Neural progenitor cell (in vitro differentiated cells): ENCODE data around the gene SFSWAP. TPM values are rescaled to one million over a fixed set of nuclear protein-coding genes. Genes with fewer than 3 reads are reported as not detected.
A peak's percentile ranks its signal among the peaks of the same experiment; 100 is the strongest.
"Not testable (repeated sequence)": the region's sequence is repeated elsewhere in the genome, so short reads cannot be mapped to it uniquely, and the experiment has no call there.

Experiments
- DNase-seq: peaks from one replicate; pipeline ENCODE4 v3.0.0-alpha.2; 2016; ENCODE audit warnings: low spot score
- H2AFZ ChIP-seq: fragments of 200-600 bp; sonication (generic); replicated peaks from 2 replicates; pipeline ENCODE4 v1.6.1; 2016; ENCODE audit warnings: antibody characterized with exemption
- H3F3A ChIP-seq: fragments of 200-600 bp; sonication (generic); 2 replicates; pipeline ENCODE4 v1.6.1; 2016; ENCODE audit warnings: antibody characterized with exemption, low read depth
- H3K27ac ChIP-seq: fragments of 200-600 bp; sonication (generic); 2 replicates; pipeline ENCODE4 v1.5.1; 2016; ENCODE audit warnings: mild to moderate bottlenecking
- H3K27me3 ChIP-seq: fragments of 200-600 bp; sonication (generic); 2 replicates; pipeline ENCODE4 v1.6.1; 2016; ENCODE audit warnings: mild to moderate bottlenecking, moderate library complexity
- H3K36me3 ChIP-seq: fragments of 200-600 bp; sonication (generic); 2 replicates; pipeline ENCODE4 v1.5.1; 2016
- H3K4me1 ChIP-seq: fragments of 200-600 bp; sonication (generic); 2 replicates; pipeline ENCODE4 v1.6.1; 2016; ENCODE audit warnings: mixed run types
- H3K4me2 ChIP-seq: fragments of 200-600 bp; sonication (generic); 2 replicates; pipeline ENCODE4 v1.6.1; 2016
- H3K4me3 ChIP-seq: fragments of 200-600 bp; sonication (generic); 2 replicates; pipeline ENCODE4 v1.5.1; 2016
- H3K79me2 ChIP-seq: fragments of 200-600 bp; sonication (generic); 2 replicates; pipeline ENCODE4 v1.6.1; 2016; ENCODE audit warnings: low read depth
- H3K9ac ChIP-seq: fragments of 200-600 bp; sonication (generic); 2 replicates; pipeline ENCODE4 v1.6.1; 2016
- H3K9me3 ChIP-seq: fragments of 200-600 bp; sonication (generic); 2 replicates; pipeline ENCODE4 v1.5.1; 2016; ENCODE audit warnings: low read depth
- H4K20me1 ChIP-seq: fragments of 200-600 bp; sonication (generic); 2 replicates; pipeline ENCODE4 v1.6.1; 2016; ENCODE audit warnings: low read depth
- H3K27ac Mint-ChIP-seq: 3 replicates; pipeline ENCODE4 v1.8.0; 2021; ENCODE audit warnings: mixed read lengths
- H3K27me3 Mint-ChIP-seq: 2 replicates; pipeline ENCODE4 v1.8.0; 2022; ENCODE audit warnings: low read depth, mild to moderate bottlenecking, inconsistent platforms, moderate library complexity, mixed read lengths; ENCODE audit not compliant: insufficient read depth
- H3K36me3 Mint-ChIP-seq: 3 replicates; pipeline ENCODE4 v1.8.0; 2021; ENCODE audit warnings: mixed read lengths
- H3K4me1 Mint-ChIP-seq: 3 replicates; pipeline ENCODE4 v1.8.0; 2021; ENCODE audit warnings: mixed read lengths
- H3K4me3 Mint-ChIP-seq: 3 replicates; pipeline ENCODE4 v1.8.0; 2021; ENCODE audit warnings: mild to moderate bottlenecking, moderate library complexity, mixed read lengths
- H3K9me3 Mint-ChIP-seq: 3 replicates; pipeline ENCODE4 v1.8.0; 2020; ENCODE audit warnings: mixed read lengths
- EZH2 ChIP-seq: fragments of 200-600 bp; sonication (generic); IDR thresholded peaks from 2 replicates; pipeline ENCODE4 v1.6.1; 2017; ENCODE audit warnings: antibody characterized with exemption, mild to moderate bottlenecking, moderate library complexity
- EZH2phosphoT487 ChIP-seq: fragments of 200-600 bp; sonication (generic); IDR thresholded peaks from 2 replicates; pipeline ENCODE4 v1.6.1; 2017; ENCODE audit warnings: antibody characterized with exemption
- total RNA-seq: library from RNA; depleted of rRNA; stranded (reverse); fragments of >200 nt; gene quantifications from 2 replicates; pipeline ENCODE4 v1.2.3, GENCODE V29; 2015; ENCODE audit warnings: low replicate concordance
- TF ChIP-seq, protein P1 (sequence below): fragments of 200-600 bp; sonication (generic); IDR thresholded peaks from 2 replicates; pipeline ENCODE4 v1.5.1; 2017; ENCODE audit warnings: antibody characterized with exemption, mild to moderate bottlenecking

Gene SFSWAP
- 37.0 and 42.3 TPM in 2 replicates for total RNA-seq

DNA sequence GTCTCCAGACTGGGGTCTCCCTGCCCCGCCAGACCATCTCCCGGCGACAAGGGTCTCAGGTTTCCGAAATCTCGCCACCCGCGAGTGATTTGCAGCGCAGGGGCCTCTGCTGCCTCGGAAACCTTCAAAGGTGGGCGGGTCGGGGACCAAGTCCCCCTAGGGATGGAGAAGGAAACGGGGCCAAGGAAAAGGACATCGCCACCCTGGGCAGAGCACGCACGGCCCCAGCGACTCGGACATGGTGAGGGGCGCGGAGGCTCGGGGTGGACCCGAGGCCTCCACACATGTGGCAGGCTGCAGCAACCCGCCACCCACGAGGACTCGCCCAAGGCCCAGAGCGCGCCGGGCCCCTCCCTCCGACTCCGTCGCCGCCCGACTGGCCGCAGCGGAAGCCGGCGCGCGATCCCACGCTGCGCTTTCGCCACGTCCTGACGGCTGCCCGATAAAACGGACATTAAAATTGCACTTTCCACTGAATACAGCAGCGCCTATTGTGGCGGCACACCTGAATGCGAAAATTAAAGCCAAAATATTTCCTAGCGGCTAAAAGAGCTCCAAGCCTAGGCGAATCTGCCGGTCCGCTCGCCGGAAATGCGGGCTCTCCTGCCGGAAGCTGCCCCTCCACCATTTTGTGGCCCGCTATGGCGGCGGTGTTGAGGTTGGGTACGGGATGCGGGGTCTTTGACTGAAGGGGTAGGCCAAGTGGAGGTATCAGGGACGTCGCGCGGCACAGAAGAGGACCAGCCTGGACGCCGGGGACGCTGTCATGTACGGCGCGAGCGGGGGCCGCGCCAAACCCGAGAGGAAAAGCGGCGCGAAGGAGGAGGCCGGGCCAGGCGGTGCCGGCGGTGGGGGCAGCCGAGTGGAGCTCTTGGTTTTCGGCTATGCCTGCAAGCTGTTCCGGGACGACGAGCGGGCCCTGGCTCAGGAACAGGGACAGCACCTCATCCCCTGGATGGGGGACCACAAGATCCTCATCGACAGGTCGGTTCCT lies at the start of gene SFSWAP:
Gene SFSWAP, plus strand, starts transcription at position 627 of the 994 bp plus-strand sequence. Its CDS starts 140 bp downstream, at position 767.
- peaks cover 15% of the 10 kb centered on the region for H4K20me1 ChIP-seq
- H3K9me3 ChIP-seq: no peaks in the 10 kb centered on the region
- peak within 1 kb of the TSS; percentile 98 for H3K9ac ChIP-seq
- peak within 1 kb of the TSS; percentile 88 for H3K4me3 ChIP-seq
- peak within 1 kb of the TSS; percentile 99 for H2AFZ ChIP-seq
- Mint-ChIP-seq H3K27ac (peak within 1 kb of the TSS; percentile 99), H3K4me1 (peaks cover 18% of the 10 kb centered on the region), H3K9me3 (peaks cover 3% of the 10 kb centered on the region), H3K27me3 (peaks cover 2% of the 10 kb centered on the region), H3K36me3 (peaks cover 8% of the 10 kb centered on the region), H3K4me3 (peak within 1 kb of the TSS; percentile 99)
- peaks cover 15% of the 10 kb centered on the region for H3K4me1 ChIP-seq
- H3K4me2 ChIP-seq: peak within 1 kb of the TSS; percentile 91
- peak; percentile 87 for DNase-seq
- H3K36me3 ChIP-seq: peaks cover 9% of the 10 kb centered on the region
- H3K27ac ChIP-seq: peak within 1 kb of the TSS; percentile 97
- H3K79me2 ChIP-seq: peaks cover 31% of the 10 kb centered on the region
- TF ChIP-seq EZH2 (peak; percentile 76), EZH2phosphoT487 (peak; percentile 44)
- TF ChIP-seq, protein P1, sequence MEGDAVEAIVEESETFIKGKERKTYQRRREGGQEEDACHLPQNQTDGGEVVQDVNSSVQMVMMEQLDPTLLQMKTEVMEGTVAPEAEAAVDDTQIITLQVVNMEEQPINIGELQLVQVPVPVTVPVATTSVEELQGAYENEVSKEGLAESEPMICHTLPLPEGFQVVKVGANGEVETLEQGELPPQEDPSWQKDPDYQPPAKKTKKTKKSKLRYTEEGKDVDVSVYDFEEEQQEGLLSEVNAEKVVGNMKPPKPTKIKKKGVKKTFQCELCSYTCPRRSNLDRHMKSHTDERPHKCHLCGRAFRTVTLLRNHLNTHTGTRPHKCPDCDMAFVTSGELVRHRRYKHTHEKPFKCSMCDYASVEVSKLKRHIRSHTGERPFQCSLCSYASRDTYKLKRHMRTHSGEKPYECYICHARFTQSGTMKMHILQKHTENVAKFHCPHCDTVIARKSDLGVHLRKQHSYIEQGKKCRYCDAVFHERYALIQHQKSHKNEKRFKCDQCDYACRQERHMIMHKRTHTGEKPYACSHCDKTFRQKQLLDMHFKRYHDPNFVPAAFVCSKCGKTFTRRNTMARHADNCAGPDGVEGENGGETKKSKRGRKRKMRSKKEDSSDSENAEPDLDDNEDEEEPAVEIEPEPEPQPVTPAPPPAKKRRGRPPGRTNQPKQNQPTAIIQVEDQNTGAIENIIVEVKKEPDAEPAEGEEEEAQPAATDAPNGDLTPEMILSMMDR: no peak
- H3F3A ChIP-seq: peaks cover 4% of the 10 kb centered on the region
- H3K27me3 ChIP-seq: no peaks in the 10 kb centered on the region

DNA sequence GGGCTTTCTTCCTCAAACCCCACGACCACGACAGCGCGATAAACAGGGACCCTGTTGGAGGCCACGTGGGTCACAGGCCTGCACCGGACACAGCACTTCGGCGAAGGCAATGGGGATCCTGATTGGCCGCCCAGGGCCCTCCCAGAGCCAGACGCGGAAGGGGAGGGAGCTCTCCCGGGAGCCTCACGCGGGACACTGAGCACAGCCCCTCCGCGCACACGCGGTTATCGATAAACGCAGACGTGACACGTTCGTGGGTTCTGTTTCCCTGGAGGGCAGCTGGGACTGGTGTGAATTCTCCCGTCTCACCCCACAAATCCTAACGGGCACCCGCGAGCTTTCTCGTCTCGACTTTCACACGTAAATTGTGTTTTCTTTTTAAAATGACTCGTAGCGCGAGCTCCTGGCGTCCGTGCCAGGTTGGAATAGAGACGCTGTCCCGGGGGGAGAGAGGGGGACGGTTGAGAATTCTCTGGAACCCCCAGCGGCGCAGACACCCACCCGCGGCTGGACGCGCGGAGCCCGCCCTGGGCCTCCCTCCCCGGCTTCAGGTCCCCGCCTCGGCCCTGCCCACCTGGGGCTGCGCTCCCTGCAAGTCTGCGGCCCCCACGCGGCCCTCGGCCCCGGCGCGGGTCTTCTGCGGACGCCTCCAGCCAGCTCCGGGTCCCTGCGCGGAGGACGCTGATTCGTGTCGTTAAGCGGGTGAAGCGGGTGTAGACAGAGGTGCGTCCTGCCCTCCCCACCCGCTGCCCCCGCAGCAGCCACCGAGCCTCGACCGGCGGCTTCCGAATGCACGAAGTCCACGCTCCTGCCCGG lies 49.5 kb upstream of the SFSWAP start:
- H3K4me2 ChIP-seq, H3K4me1 ChIP-seq, DNase-seq, H3F3A ChIP-seq, H3K79me2 ChIP-seq, H2AFZ ChIP-seq, H3K4me1 Mint-ChIP-seq, H3K27ac ChIP-seq, H3K36me3 ChIP-seq, H3K4me3 ChIP-seq, H3K9me3 Mint-ChIP-seq, H4K20me1 ChIP-seq, H3K36me3 Mint-ChIP-seq, H3K27ac Mint-ChIP-seq, H3K4me3 Mint-ChIP-seq, H3K9me3 ChIP-seq, H3K9ac ChIP-seq: not testable (repeated sequence)
- H3K27me3 Mint-ChIP-seq: peaks cover 11% of the 10 kb centered on the region
- peaks cover 14% of the 10 kb centered on the region for H3K27me3 ChIP-seq

DNA sequence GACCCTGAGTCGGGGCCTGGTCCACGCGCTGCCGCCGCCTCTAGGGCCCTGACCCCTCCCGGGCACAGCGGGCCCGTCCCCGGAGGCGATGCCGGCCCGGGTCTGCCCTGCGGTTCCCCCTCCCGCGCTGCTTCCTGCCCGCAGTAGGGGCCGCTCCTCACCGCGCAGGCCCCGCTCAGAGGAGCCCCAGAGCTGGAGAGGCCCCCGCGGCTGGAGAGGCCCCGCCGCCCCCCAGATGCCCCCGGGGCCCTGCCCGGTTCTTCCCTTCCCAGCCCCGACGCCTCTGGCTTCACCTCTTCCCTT lies 49.0 kb upstream of the SFSWAP start:
- not testable (repeated sequence) for H4K20me1 ChIP-seq, H3K4me3 Mint-ChIP-seq, H3K9me3 ChIP-seq, H3K27ac ChIP-seq, H2AFZ ChIP-seq, H3K9ac ChIP-seq, H3K4me2 ChIP-seq, H3K79me2 ChIP-seq, H3F3A ChIP-seq, H3K36me3 Mint-ChIP-seq, H3K4me1 ChIP-seq, DNase-seq, H3K4me3 ChIP-seq, H3K36me3 ChIP-seq, H3K4me1 Mint-ChIP-seq, H3K27me3 Mint-ChIP-seq, H3K9me3 Mint-ChIP-seq, H3K27ac Mint-ChIP-seq
- peaks cover 14% of the 10 kb centered on the region for H3K27me3 ChIP-seq

DNA sequence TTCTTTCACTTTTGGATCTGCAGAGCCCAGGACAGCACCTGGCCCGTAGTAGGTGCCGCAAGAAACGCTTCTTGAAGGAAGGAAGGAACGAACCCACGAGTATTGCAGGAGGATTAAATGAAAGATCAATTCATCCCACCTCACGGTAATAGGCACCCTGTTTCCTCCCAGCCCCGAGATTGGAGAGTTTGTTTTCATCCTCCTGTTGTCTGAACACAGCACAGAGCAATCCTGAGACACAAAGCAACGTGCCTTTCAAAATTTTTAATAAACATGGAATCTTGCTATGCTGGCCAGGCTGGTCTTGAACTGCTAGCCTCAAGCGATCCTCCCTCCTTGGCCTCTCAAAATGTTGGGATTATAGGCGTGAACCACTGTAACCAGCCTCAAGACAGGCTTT lies 48.5 kb upstream of the SFSWAP start:
- not testable (repeated sequence) for H3K4me3 ChIP-seq, H3K4me2 ChIP-seq, H3K9me3 ChIP-seq, H3K9ac ChIP-seq, H2AFZ ChIP-seq, H3K79me2 ChIP-seq, H3K27ac ChIP-seq, H3K27ac Mint-ChIP-seq, H3K4me1 ChIP-seq, H3K4me3 Mint-ChIP-seq, DNase-seq, H3K36me3 Mint-ChIP-seq, H3K9me3 Mint-ChIP-seq, H3K4me1 Mint-ChIP-seq, H3K36me3 ChIP-seq, H4K20me1 ChIP-seq, H3K27me3 Mint-ChIP-seq, H3F3A ChIP-seq
- H3K27me3 ChIP-seq: peaks cover 14% of the 10 kb centered on the region

DNA sequence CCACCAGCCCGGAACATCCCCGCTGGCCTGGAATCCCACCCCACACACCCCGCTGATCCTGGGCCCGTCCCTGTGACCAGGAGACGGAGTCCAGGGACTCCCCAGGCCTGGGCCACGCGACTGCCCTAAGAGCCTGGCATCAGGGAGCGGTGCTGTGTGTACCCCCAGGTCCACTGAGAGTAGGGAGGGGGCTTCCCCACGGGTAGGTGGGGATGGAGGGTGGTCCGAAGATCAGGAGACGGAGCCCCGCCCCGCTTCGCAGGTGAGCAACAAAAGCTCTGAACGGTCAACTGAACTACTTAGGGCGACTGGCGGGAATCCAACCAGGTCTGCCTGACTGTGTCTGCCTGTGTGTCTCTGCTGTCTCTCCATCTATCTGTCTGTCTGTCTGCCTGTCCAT lies 45.2 kb upstream of the SFSWAP start:
- DNase-seq, H4K20me1 ChIP-seq, H3K27ac ChIP-seq, H3K9ac ChIP-seq, H3K9me3 Mint-ChIP-seq, H3K79me2 ChIP-seq, H3K36me3 Mint-ChIP-seq, H3K9me3 ChIP-seq, H3K27ac Mint-ChIP-seq, H3K4me1 Mint-ChIP-seq, H3K4me3 ChIP-seq, H3K4me2 ChIP-seq, H3K36me3 ChIP-seq, H2AFZ ChIP-seq, H3K4me1 ChIP-seq, H3K27me3 ChIP-seq, H3F3A ChIP-seq, H3K4me3 Mint-ChIP-seq, H3K27me3 Mint-ChIP-seq: not testable (repeated sequence)

DNA sequence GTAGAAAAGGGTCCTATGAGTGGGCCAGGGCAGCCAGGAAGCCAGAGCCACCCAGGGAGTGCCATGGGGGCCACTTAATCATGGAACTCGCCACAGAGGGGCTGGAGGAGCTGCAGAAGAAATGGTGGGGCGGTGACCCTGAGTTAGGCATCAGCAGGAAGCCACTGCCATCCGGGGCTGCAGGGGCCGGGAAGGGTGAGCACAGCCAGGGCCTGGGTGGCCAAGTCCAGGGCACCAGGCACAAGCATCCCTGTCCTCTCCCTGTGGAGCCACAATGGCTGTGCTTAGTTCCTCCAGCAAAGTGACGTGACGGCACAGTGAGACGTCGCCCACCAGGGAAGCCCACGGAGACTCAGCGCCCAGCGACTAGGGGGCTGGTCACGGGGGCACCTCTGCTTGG lies 44.4 kb upstream of the SFSWAP start:
- H3K27me3 ChIP-seq, DNase-seq, H3K9me3 Mint-ChIP-seq, H3K4me3 Mint-ChIP-seq, H3K36me3 ChIP-seq, H2AFZ ChIP-seq, H3K4me1 ChIP-seq, H3K27ac Mint-ChIP-seq, H3K27ac ChIP-seq, H3K4me3 ChIP-seq, H3K79me2 ChIP-seq, H3K36me3 Mint-ChIP-seq, H4K20me1 ChIP-seq, H3K4me2 ChIP-seq, H3K27me3 Mint-ChIP-seq, H3K9me3 ChIP-seq, H3F3A ChIP-seq, H3K4me1 Mint-ChIP-seq, H3K9ac ChIP-seq: not testable (repeated sequence)
